Parathyroid adenoma (tissue), 2 donors: ENCODE measurements around the gene TCP1.

Source experiments
- H2AFZ ChIP-seq: fragments of 300-600 bp; sonication (generic); one replicate; pipeline ENCODE4 v1.7.0; 2017; ENCODE audit warnings: antibody characterized with exemption, mild to moderate bottlenecking
- H3K27ac ChIP-seq: fragments of 300-600 bp; sonication (generic); one replicate; pipeline ENCODE4 v1.7.0; 2017
- H3K27me3 ChIP-seq: fragments of 300-600 bp; sonication (generic); one replicate; pipeline ENCODE4 v1.7.0; 2017; ENCODE audit warnings: low read length; ENCODE audit not compliant: control insufficient read depth, insufficient read depth
- H3K36me3 ChIP-seq: fragments of 300-600 bp; sonication (generic); one replicate; pipeline ENCODE4 v1.7.0; 2017; ENCODE audit warnings: low read length; ENCODE audit not compliant: control insufficient read depth, insufficient read depth
- H3K4me1 ChIP-seq: fragments of 300-600 bp; sonication (generic); one replicate; pipeline ENCODE4 v1.7.0; 2017; ENCODE audit warnings: control low read depth
- H3K4me2 ChIP-seq: fragments of 300-600 bp; sonication (generic); one replicate; pipeline ENCODE4 v1.7.0; 2017; ENCODE audit warnings: low read length
- H3K4me3 ChIP-seq: fragments of 300-600 bp; sonication (generic); one replicate; pipeline ENCODE4 v1.7.0; 2017; ENCODE audit warnings: low read depth, low read length
- H3K79me2 ChIP-seq: fragments of 300-600 bp; sonication (generic); one replicate; pipeline ENCODE4 v1.7.0; 2017; ENCODE audit warnings: control low read depth
- H3K9ac ChIP-seq: fragments of 300-600 bp; sonication (generic); one replicate; pipeline ENCODE4 v1.7.0; 2017; ENCODE audit warnings: mild to moderate bottlenecking
- H3K9me3 ChIP-seq: fragments of 300-600 bp; sonication (generic); one replicate; pipeline ENCODE4 v1.7.0; 2017; ENCODE audit warnings: low read length; ENCODE audit not compliant: control insufficient read depth
- CTCF ChIP-seq: fragments of 300-600 bp; sonication (generic); IDR thresholded peaks from one replicate; pipeline ENCODE4 v1.7.0; 2017; ENCODE audit warnings: antibody characterized with exemption, mild to moderate bottlenecking
- donor health status: primary hyperparathyroidism.

The TCP1 gene

DNA sequence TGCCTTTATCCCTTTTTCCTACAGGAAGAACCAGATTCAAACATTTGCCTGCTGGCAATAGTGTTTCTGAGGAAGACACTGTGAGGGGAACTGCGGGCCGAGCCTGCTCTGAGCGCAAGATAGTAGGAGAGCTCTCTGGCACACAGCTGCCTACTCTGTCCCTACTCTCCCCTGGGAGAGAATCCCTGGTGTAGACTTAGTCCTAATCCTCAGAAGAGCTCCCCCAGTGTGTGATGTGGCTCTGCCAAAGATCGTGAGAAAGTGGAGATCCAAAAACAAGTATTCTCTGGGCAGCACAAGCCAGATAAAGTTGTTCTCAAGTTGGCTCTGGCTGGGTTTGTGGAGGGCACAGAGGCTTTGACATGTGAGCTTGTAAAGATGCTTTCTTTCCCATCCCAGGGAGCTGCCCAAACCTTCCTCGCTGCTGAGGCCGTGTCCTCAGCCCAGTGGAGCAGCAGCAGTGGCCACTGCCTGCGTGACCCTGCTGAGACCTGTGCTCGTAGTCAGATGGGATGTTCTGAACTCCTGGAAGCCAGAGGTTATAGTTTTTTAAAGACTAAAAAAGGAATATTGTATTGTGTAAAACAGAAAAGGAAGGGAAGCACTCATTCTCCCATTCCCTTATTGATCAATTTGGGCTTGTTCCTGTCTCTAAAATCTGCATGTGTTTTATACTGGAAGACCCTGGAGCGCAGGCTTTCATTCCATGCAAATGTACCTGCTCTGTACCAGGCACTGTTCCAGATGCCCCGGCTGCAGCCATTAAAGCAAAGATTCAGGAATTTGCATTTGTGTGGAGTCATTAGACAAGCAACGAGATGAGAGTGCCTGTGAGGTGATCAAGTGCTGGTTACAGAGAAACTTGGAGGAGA lies 41.3 kb upstream of the TCP1 start:
- Histone ChIP-seq H3K4me1 (no peaks in the 10 kb centered on the region), H3K79me2 (no peaks in the 10 kb centered on the region), H3K27me3 (no peaks in the 10 kb centered on the region), H3K4me2 (no peak overlapping the region), H3K4me3 (no peak overlapping the region), H3K27ac (no peak overlapping the region), H3K9me3 (no peaks in the 10 kb centered on the region), H3K9ac (no peak overlapping the region), H3K36me3 (no peaks in the 10 kb centered on the region), H2AFZ (no peak overlapping the region)
- TF ChIP-seq CTCF: no peak

- Histone ChIP-seq H2AFZ (no peak overlapping the region), H3K27ac (no peak overlapping the region), H3K9ac (no peak overlapping the region)
Measured at GRCh38 chr6:159829526-159829925, 40.1 kb upstream of the TCP1 start.

GRCh38 chr6:159828074-159828473 lies 38.7 kb upstream of the TCP1 start:
- Histone ChIP-seq H3K9ac (no peak overlapping the region), H3K79me2 (no peaks in the 10 kb centered on the region), H3K4me3 (no peak overlapping the region), H3K4me2 (no peak overlapping the region), H3K27me3 (no peaks in the 10 kb centered on the region), H3K27ac (no peak overlapping the region), H3K9me3 (no peaks in the 10 kb centered on the region), H3K4me1 (no peaks in the 10 kb centered on the region), H3K36me3 (no peaks in the 10 kb centered on the region), H2AFZ (peak overlapping the region; percentile 25)
- no peak for TF ChIP-seq CTCF

More at GRCh38 chr6:159829526-159829925, 40.1 kb upstream of the TCP1 start:
- no peaks in the 10 kb centered on the region for H3K4me1 ChIP-seq
- H3K79me2 ChIP-seq: no peaks in the 10 kb centered on the region
- no peaks in the 10 kb centered on the region for H3K9me3 ChIP-seq
- H3K27me3 ChIP-seq: no peaks in the 10 kb centered on the region
- no peaks in the 10 kb centered on the region for H3K36me3 ChIP-seq
- no peak overlapping the region for H3K4me2 ChIP-seq
- H3K4me3 ChIP-seq: no peak overlapping the region
- no peak for TF ChIP-seq CTCF

DNA sequence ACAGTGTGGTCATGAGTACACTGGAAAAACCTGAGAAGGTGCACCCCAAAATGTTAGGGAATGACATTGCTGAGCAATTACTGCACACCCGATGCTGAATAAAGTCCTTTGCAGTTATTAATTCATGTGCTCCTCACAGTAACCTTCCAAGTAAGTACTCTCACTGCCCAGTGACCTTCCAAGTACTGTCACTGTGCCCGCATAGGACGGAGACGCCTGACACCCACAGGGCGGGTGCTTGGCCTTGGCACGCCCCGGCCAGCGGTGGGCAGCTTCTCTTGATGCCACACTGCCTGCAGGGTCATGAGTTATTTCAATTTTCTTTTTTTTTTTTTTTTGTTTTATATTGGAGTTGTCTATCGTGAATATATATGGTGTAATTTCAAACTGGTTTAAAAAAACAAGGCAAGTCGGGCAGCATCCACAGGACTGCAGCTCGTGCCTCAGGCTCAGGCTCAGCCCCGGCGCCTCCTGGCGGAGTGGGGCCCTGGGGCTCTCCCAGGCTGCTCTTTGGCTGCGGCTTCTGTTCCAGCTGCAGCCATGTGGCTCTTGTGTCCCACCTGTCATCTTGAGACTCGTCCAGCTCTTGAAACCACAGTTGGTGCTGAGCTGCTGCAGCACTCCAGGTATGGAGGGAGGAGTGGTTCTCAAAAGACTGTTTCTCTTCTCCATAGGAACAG lies 37.7 kb upstream of the TCP1 start:
- H3K9ac ChIP-seq: no peak overlapping the region
- no peak overlapping the region for H3K4me2 ChIP-seq
- no peaks in the 10 kb centered on the region for H3K27me3 ChIP-seq
- H2AFZ ChIP-seq: no peak overlapping the region
- H3K79me2 ChIP-seq: no peaks in the 10 kb centered on the region
- no peak for TF ChIP-seq CTCF
- no peaks in the 10 kb centered on the region for H3K4me1 ChIP-seq
- no peaks in the 10 kb centered on the region for H3K9me3 ChIP-seq
- no peak overlapping the region for H3K27ac ChIP-seq
- no peaks in the 10 kb centered on the region for H3K36me3 ChIP-seq
- no peak overlapping the region for H3K4me3 ChIP-seq
